Measurements from ENCODE around the gene PTGES2.

The PTGES2 gene

GRCh38 chr9:128107468-128108268, 19.9 kb downstream of the PTGES2 start:
- no peak overlapping the region for H3K27ac ChIP-seq
- no peak overlapping the region for H3K4me3 ChIP-seq

- H3K27ac ChIP-seq = no peak overlapping the region
- no peak overlapping the region for H3K4me3 ChIP-seq
Measured at GRCh38 chr9:128106940-128107467, 20.5 kb downstream of the PTGES2 start.

DNA sequence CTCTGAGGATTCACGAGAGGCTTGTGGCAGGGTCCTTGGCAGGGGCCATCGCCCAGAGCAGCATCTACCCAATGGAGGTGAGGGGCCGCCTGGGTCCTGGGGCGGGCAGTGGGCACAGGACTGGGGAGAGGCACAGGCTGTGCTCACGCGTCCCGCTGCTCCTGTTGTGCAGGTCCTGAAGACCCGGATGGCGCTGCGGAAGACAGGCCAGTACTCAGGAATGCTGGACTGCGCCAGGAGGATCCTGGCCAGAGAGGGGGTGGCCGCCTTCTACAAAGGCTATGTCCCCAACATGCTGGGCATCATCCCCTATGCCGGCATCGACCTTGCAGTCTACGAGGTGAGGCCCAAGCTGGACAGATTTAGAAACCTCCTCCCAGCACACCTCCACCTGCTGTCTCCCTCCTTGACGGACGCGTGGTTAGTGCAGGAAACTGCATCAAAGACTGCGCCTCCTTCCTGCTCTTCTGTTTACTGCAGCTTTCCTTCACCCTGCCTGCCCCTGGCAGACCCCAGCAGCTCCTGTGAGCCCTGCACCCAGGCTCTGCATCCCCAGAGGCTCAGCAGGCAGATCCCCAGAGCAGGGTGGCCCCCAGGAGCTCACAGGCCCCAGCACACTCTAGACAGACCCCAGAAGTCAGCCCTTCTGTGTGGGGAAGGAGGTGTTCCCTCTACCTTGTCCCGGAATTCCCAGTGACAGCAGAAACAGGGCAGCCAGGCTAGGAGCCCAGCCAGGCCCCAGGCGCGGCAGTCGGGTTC, 21.2 kb downstream of the PTGES2 start:
- Histone ChIP-seq H3K4me3 (no peak overlapping the region), H3K27ac (no peak overlapping the region)

DNA sequence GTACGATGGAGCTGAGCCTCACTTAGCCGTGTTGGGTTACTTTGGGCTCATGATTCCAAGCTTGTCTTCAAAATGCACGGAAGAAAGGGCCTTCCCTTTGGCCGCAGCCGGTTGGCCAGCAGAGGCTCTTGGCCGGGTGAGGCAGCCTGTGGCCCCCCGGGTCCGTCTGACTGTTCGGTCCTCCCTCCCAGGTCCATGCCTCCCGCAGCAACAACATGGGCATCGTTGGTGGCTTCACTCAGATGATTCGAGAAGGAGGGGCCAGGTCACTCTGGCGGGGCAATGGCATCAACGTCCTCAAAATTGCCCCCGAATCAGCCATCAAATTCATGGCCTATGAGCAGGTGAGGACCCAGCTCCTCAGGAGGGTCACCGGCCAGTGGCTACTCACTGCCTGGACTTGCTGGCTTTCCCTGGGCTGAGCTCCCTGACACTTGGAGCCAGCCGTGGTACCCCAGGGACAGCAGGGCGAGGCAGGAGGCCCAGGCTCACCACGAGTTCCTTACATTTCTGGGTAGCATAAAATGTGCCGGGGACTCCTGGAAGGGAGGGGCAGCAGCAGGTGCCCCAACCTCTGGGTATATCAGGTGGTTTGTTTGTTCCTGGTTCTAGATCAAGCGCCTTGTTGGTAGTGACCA, 21.9 kb downstream of the PTGES2 start:
- H3K27ac ChIP-seq = peak overlapping the region in 1 of 21 experiments; percentile 3
- H3K4me3 ChIP-seq = no peak overlapping the region

DNA sequence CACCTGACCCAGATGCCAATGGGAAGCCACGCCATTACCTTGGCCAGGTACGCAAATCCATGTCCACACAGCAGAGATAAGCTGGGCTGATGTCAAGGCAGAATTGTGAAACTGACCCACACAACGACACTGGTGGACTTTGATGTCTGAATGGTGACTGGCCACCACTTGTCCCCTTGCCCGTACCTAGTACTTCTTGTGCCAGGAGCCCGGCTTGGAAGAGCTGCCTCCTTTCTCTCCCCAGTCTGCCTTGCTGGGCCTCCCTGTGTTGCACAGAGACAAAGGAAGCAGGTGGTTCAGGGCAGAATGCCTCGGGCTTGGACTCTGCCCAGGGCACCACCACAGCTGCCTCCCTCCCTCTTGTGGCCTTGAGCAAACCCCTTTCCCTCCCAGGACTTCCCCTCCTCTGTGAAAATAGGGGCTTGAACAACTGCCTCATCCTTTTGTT, 23.3 kb downstream of the PTGES2 start:
- peak overlapping the region in 5 of 21 experiments; percentile 1 to 74 (median 28) for H3K27ac ChIP-seq
- H3K4me3 ChIP-seq = no peak overlapping the region

DNA sequence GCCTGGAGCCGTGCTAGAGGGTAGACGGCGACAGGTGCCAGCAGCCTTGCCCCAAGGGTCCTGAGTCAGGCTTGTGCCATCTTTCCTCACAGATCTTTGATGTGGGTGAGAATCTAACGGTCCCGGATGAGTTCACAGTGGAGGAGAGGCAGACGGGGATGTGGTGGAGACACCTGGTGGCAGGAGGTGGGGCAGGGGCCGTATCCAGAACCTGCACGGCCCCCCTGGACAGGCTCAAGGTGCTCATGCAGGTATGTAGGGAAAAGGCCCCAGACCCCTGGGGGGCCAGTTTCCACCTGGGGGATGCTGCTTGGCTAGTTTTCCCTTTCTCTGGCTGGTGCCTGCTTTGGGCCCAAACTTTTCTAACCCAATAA, 24.0 kb downstream of the PTGES2 start:
- H3K4me3 ChIP-seq = no peak overlapping the region
- peak overlapping the region in 2 of 21 experiments; percentile 1 to 22 for H3K27ac ChIP-seq

DNA sequence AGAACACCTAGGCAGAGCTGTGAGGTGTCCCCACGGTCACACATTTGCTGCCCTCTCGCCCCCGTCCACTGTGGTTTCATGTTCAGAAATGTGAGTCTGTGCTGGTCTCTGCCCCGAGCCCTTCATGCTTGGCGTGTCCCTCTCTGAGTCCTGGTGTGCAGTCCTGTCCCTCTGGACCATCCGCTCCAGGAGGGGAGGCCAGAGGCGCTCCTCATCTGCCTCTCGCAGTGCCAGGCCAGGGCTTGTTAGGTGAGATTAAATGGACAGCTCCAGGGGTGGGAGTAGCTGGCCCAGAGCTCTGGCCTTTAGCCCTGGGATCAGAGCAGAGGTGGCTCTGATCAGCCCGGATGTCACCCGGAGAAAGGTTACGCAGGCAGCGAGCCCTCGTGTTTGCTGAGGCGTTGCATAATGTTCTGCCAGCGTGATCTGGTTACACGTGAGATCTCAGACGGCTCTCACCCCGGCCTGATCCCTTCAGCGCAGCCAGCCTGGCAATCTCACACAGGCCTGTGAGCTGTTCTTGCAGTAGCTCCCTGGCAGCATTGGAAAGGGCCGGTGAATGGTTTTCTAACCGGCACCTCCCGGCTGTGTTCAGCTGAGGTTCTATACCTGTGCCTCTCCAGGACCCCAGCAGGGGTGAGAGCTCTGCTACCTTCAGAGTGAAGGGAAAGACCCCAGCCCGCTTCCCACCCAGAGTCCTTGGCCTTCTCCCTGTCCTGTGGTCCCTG, 24.5 kb downstream of the PTGES2 start:
- Histone ChIP-seq H3K4me3 (no peak overlapping the region), H3K27ac (peak overlapping the region in 3 of 21 experiments; percentile 1 to 25 (median 3))

- H3K27ac ChIP-seq = peak overlapping the region in 3 of 21 experiments; percentile 25 to 94 (median 35)
Measured at GRCh38 chr9:128102196-128102595, 25.3 kb downstream of the PTGES2 start.

DNA sequence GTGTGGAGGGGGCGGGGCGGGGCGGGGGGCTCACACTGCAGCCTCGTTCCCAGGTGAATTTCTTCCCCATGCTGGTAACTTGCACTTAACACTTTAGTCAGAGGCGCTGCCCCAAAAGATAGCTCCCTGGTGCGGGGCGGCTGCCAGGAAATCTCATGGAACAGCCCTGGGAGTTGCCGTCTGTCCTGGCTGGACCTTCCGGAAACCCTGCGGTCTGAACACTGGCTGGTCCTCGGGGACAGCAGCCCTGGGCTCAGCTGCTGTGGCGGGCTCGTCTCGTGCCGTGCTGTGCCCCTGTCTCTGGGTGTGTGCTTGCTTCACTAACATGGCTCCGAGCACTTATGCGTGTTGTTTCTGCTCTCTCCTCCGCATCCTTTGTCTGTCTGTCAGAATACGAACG, 25.8 kb downstream of the PTGES2 start:
- peak overlapping the region in 6 of 21 experiments; percentile 14 to 94 (median 28) for H3K27ac ChIP-seq
- no peak overlapping the region for H3K4me3 ChIP-seq

More at GRCh38 chr9:128102196-128102595, 25.3 kb downstream of the PTGES2 start:
- H3K4me3 ChIP-seq = no peak overlapping the region

DNA sequence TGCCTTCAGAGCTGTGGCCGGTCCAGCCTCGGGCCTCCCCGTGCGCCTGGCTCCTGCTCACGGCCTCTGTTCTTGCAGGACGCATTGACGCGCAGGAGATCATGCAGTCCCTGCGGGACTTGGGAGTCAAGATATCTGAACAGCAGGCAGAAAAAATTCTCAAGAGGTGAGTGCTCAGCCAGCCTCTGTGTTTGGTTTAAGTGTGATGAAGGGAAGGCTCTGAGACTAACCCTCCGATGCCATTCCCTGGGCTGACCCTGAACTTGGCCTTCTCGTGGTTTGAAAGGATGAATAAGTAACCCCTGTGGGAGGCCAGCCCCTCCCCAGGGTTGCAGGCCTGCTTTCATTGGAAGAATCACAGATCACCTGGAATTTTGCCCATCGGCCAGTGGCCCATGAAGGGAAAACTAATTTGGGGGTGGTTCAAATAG, 26.3 kb downstream of the PTGES2 start:
- Histone ChIP-seq H3K27ac (peak overlapping the region in 6 of 21 experiments; percentile 16 to 94 (median 64)), H3K4me3 (no peak overlapping the region)

- Histone ChIP-seq H3K27ac (peak overlapping the region in 16 of 21 experiments; percentile 0 to 98 (median 88)), H3K4me3 (peak overlapping the region in 2 of 7 experiments; percentile 42 to 44)
Measured at GRCh38 chr9:128100581-128100980, 26.9 kb downstream of the PTGES2 start.

GRCh38 chr9:128099932-128100491, 27.5 kb downstream of the PTGES2 start:
- Histone ChIP-seq H3K4me3 (peak overlapping the region in 4 of 7 experiments; percentile 35 to 44 (median 43)), H3K27ac (peak overlapping the region in 18 of 21 experiments; percentile 14 to 98 (median 87))

GRCh38 chr9:128099231-128099931, 28.1 kb downstream of the PTGES2 start:
- peak overlapping the region; percentile 57 to 98 (median 86) for H3K27ac ChIP-seq
- peak overlapping the region; percentile 26 to 44 (median 36) for H3K4me3 ChIP-seq

DNA sequence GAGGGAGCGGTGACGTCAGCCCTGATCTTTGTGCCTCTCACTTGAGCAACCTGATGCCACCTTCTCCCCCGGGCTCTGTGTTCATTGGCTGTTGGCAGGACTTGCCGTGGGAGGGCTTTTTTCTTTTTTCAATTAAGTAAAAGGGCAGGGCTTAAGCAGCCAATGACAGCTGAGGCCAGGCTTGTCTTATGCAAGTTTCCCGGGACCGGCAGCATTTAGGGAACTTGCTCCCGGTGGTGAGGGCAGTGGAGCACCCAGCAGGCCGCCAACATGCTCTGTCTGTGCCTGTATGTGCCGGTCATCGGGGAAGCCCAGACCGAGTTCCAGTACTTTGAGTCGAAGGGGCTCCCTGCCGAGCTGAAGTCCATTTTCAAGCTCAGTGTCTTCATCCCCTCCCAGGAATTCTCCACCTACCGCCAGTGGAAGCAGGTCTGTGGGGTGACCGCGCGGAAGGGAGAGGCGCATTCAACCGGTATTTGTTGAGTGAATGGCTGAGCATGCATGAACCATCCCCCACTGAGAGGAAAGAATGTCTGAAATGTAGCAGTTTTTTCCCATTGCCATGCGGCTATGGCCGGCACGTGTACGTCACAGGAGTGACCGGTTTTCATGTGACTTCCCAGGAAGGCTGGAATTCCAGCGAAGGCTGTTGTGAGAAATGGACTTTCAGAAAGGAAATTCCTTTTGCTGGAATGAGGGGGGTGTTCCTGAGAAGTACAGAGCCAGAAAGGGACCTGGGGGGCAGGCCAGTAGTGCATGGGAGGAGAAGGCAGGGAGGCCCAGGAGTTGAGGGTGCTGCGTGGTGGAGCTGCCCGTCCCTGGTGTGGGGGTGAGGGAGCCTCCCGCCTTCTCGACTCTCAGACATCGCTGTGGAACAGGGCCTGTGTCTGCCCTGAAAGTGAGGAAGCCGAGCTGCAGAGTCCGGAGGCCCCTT, 29.0 kb downstream of the PTGES2 start:
- H3K4me3 ChIP-seq = peak overlapping the region; percentile 26 to 44 (median 36)
- H3K27ac ChIP-seq = peak overlapping the region; percentile 57 to 98 (median 86)

GRCh38 chr9:128097543-128098296, 29.8 kb downstream of the PTGES2 start:
- Histone ChIP-seq H3K27ac (peak overlapping the region in 20 of 21 experiments; percentile 2 to 98 (median 86)), H3K4me3 (peak overlapping the region in 2 of 7 experiments; percentile 30 to 42)
